IMR-90 (cell line): ENCODE measurements around the gene SBSN. TPM values are rescaled to one million over a fixed set of nuclear protein-coding genes. Genes with fewer than 3 reads are reported as not detected.

Experiments used
- ATAC-seq: fragments of 200-7000 bp; cut with Tn5 transposase; 2 replicates; pipeline ENCODE4 v1.9.1; 2020; ENCODE audit warnings: low read depth, mild to moderate bottlenecking, moderate library complexity
- BruUV-seq: library from RNA; stranded (reverse); fragments of 400-500 nt; replicated peaks from 2 replicates; lab custom pipeline; 2021; lab: Mats Ljungman, UMichigan
- CTCF ChIA-PET: fragments of 300-600 bp; formaldehyde crosslinking; extraction: SDS; loops from one replicate; lab custom pipeline; 2021; ENCODE audit warnings: antibody characterized with exemption; lab: Yijun Ruan, JAX
- POLR2A ChIA-PET: fragments of 300-600 bp; sonication (Branson Sonifier 250); formaldehyde crosslinking; loops from one replicate; lab custom pipeline; 2022; ENCODE audit warnings: antibody characterized with exemption; ENCODE audit not compliant: unreplicated experiment; lab: Charles Lee
- DNase-seq: peaks from one replicate; pipeline ENCODE4 v3.0.0; 2013
- H2AFZ ChIP-seq: replicated peaks from 2 replicates; pipeline ENCODE3; 2013; ENCODE audit warnings: low read length, mild to moderate bottlenecking; ENCODE audit not compliant: poor library complexity
- H2AK5ac ChIP-seq: 2 replicates; pipeline ENCODE4 v1.6.1; 2013; ENCODE audit warnings: low read depth, low read length, inconsistent platforms
- H2AK9ac ChIP-seq: replicated peaks from 2 replicates; pipeline ENCODE3; 2013; ENCODE audit warnings: mild to moderate bottlenecking, low read depth, low read length, moderate library complexity; ENCODE audit not compliant: poor library complexity
- H2BK120ac ChIP-seq: 2 replicates; pipeline ENCODE4 v1.6.1; 2013; ENCODE audit warnings: low read depth, low read length, inconsistent platforms
- H2BK15ac ChIP-seq: 3 replicates; pipeline ENCODE4 v1.6.1; 2013; ENCODE audit warnings: low read depth, low read length, inconsistent platforms
- H2BK20ac ChIP-seq: 2 replicates; pipeline ENCODE4 v1.6.1; 2013; ENCODE audit warnings: low read depth, mild to moderate bottlenecking, inconsistent platforms, low read length, moderate library complexity
- H2BK5ac ChIP-seq: 2 replicates; pipeline ENCODE4 v1.6.1; 2013; ENCODE audit warnings: mild to moderate bottlenecking, low read depth, low read length, inconsistent platforms; ENCODE audit not compliant: poor library complexity, severe bottlenecking
- H3K14ac ChIP-seq: replicated peaks from 2 replicates; pipeline ENCODE4 v1.6.1; 2013; ENCODE audit warnings: low read depth, low read length, inconsistent platforms
- H3K18ac ChIP-seq: 2 replicates; pipeline ENCODE4 v1.6.1; 2013; ENCODE audit warnings: low read depth, low read length, control low read depth
- H3K23ac ChIP-seq: 2 replicates; pipeline ENCODE4 v1.6.1; 2013; ENCODE audit warnings: low read depth, low read length, inconsistent platforms
- H3K27ac ChIP-seq: 2 replicates; pipeline ENCODE4 v1.5.1; 2013; ENCODE audit warnings: mild to moderate bottlenecking, control low read depth, low read length; ENCODE audit not compliant: insufficient read depth
- H3K27me3 ChIP-seq: 2 replicates; pipeline ENCODE4 v1.6.1; 2013; ENCODE audit warnings: low read length; ENCODE audit not compliant: control insufficient read depth, insufficient read depth
- H3K36me3 ChIP-seq: 2 replicates; pipeline ENCODE4 v1.6.1; 2013; ENCODE audit warnings: low read length, mixed read lengths; ENCODE audit not compliant: control insufficient read depth, insufficient read depth
- H3K4ac ChIP-seq: 2 replicates; pipeline ENCODE4 v1.6.1; 2013; ENCODE audit warnings: low read depth, low read length, inconsistent platforms
- H3K4me1 ChIP-seq: 2 replicates; pipeline ENCODE4 v1.6.1; 2013; ENCODE audit warnings: low read length, mixed read lengths; ENCODE audit not compliant: control insufficient read depth, insufficient read depth
- H3K4me2 ChIP-seq: 2 replicates; pipeline ENCODE4 v1.6.1; 2013; ENCODE audit warnings: low read depth, mild to moderate bottlenecking, control low read depth, low read length, moderate library complexity
- H3K4me3 ChIP-seq: 2 replicates; pipeline ENCODE4 v1.5.1; 2013; ENCODE audit warnings: low read depth, mild to moderate bottlenecking, control low read depth, low read length, moderate library complexity; ENCODE audit not compliant: insufficient read depth
- H3K56ac ChIP-seq: 2 replicates; pipeline ENCODE4 v1.6.1; 2013; ENCODE audit warnings: low read length, inconsistent platforms; ENCODE audit not compliant: insufficient read depth; ENCODE audit errors: extremely low read depth
- H3K79me1 ChIP-seq, 2 experiments: 2 replicates each; pipeline ENCODE4 v1.6.1; 2013; ENCODE audit warnings: low read length in 2 of 2, inconsistent platforms in 1 of 2, low read depth in 1 of 2
- H3K9ac ChIP-seq: 2 replicates; pipeline ENCODE4 v1.6.1; 2013; ENCODE audit warnings: low read depth, low read length, control low read depth
- H3K9me1 ChIP-seq: 2 replicates; pipeline ENCODE4 v1.6.1; 2013; ENCODE audit warnings: low read length, inconsistent platforms; ENCODE audit not compliant: insufficient read depth
- H3K9me3 ChIP-seq: 2 replicates; pipeline ENCODE4 v1.6.1; 2013; ENCODE audit warnings: low read length; ENCODE audit not compliant: control insufficient read depth, insufficient read depth
- H4K20me1 ChIP-seq: 2 replicates; pipeline ENCODE4 v1.6.1; 2013; ENCODE audit warnings: low read length, inconsistent platforms; ENCODE audit not compliant: insufficient read depth
- H4K5ac ChIP-seq: 2 replicates; pipeline ENCODE4 v1.6.1; 2013; ENCODE audit warnings: mild to moderate bottlenecking, low read depth, low read length, control low read depth
- H4K8ac ChIP-seq, 2 experiments: 2 replicates each; pipeline ENCODE4 v1.6.1; 2013; ENCODE audit warnings: low read depth in 2 of 2, low read length in 2 of 2, control low read depth in 1 of 2, inconsistent platforms in 1 of 2
- H4K91ac ChIP-seq: 2 replicates; pipeline ENCODE4 v1.6.1; 2013; ENCODE audit warnings: low read depth, low read length, inconsistent platforms; ENCODE audit not compliant: insufficient read depth
- CEBPB ChIP-seq: IDR thresholded peaks from 2 replicates; pipeline ENCODE4 v1.6.1; 2012; ENCODE audit warnings: low read depth, low read length, improper control_type of control experiment
- CHD1 ChIP-seq: IDR thresholded peaks from 2 replicates; pipeline ENCODE4 v1.6.1; 2012; ENCODE audit warnings: low read depth, low read length, improper control_type of control experiment
- CTCF ChIP-seq: conservative IDR thresholded peaks from 2 replicates; pipeline ENCODE4 v1.5.1; 2012; ENCODE audit warnings: mild to moderate bottlenecking, low read depth, low read length, improper control_type of control experiment
- FOS ChIP-seq: fragments of 150-350 bp; IDR thresholded peaks from 2 replicates; pipeline ENCODE4 v1.6.1; 2016; ENCODE audit warnings: low read depth, low read length
- MAFK ChIP-seq: IDR thresholded peaks from 2 replicates; pipeline ENCODE4 v1.6.1; 2012; ENCODE audit warnings: low read depth, low read length, improper control_type of control experiment
- MXI1 ChIP-seq: IDR thresholded peaks from 2 replicates; pipeline ENCODE4 v1.6.1; 2012; ENCODE audit warnings: low read depth, mild to moderate bottlenecking, low read length, moderate library complexity, borderline replicate concordance
- POLR2A ChIP-seq: IDR thresholded peaks from 2 replicates; pipeline ENCODE4 v1.6.1; 2012; ENCODE audit warnings: mild to moderate bottlenecking, low read depth, low read length
- RAD21 ChIP-seq: IDR thresholded peaks from 2 replicates; pipeline ENCODE4 v1.6.1; 2012; ENCODE audit warnings: low read length, improper control_type of control experiment
- RCOR1 ChIP-seq: IDR thresholded peaks from 2 replicates; pipeline ENCODE4 v1.6.1; 2012; ENCODE audit warnings: mild to moderate bottlenecking, low read length, improper control_type of control experiment; ENCODE audit not compliant: insufficient replicate concordance
- RFX5 ChIP-seq: IDR thresholded peaks from 2 replicates; pipeline ENCODE4 v1.8.0; 2012; ENCODE audit warnings: low read depth, mild to moderate bottlenecking, low read length, moderate library complexity
- SMC3 ChIP-seq: fragments of 150-350 bp; IDR thresholded peaks from 2 replicates; pipeline ENCODE4 v1.6.1; 2016; ENCODE audit warnings: low read depth, mild to moderate bottlenecking, antibody characterized with exemption, low read length, moderate library complexity
- WGBS, 2 experiments: methylation state at CpG; one replicate each; pipeline versions ENCODE4 v1.1.5 to v1.1.7; 2013; ENCODE audit warnings: missing lambda C conversion rate in 2 of 2; ENCODE audit not compliant: insufficient read length in 1 of 2; ENCODE audit errors: extremely low coverage in 2 of 2; 5-methylcytosine and 5-hydroxymethylcytosine counted together
- dilution Hi-C: fragments of 300-500 bp; cut with HindIII; formaldehyde crosslinking; loops from one replicate; pipeline ENCODE4 v1.14.3; 2018; ENCODE audit warnings: low sequenced_read_pairs; ENCODE audit not compliant: unreplicated experiment
- in situ Hi-C: fragments of 300-500 bp; cut with MboI; formaldehyde crosslinking; loops from 3 replicates; pipeline ENCODE4 v1.14.3; 2019; ENCODE audit warnings: low sequenced_read_pairs, inconsistent platforms, mixed read lengths
- intact Hi-C: fragments of 100-400 bp; cut with micrococcal nuclease; formaldehyde crosslinking; loops from 2 replicates; pipeline ENCODE4 v1.10.0; 2022
- polyA plus RNA-seq, 3 experiments: library from polyadenylated mRNA; depleted of rRNA; stranded (reverse); fragments of >200 nt; gene quantifications; 2 replicates each; pipeline ENCODE4 v1.2.3, GENCODE V29; 2012; ENCODE audit warnings: low replicate concordance in 1 of 3
- total RNA-seq: library from RNA; depleted of rRNA; stranded (reverse); fragments of >200 nt; gene quantifications from 2 replicates; pipeline ENCODE4 v1.2.3, GENCODE V29; 2012
- TF ChIP-seq, protein P1 (sequence below): fragments of 150-350 bp; IDR thresholded peaks from 2 replicates; pipeline ENCODE4 v1.6.1; 2017; ENCODE audit warnings: mild to moderate bottlenecking, antibody characterized with exemption, low read length, low read depth
- TF ChIP-seq, protein P2 (sequence below): fragments of 150-350 bp; IDR thresholded peaks from 2 replicates; pipeline ENCODE4 v1.6.1; 2016; ENCODE audit warnings: low read depth, mild to moderate bottlenecking, low read length, moderate library complexity, borderline replicate concordance

SBSN gene
- total and polyA plus RNA-seq, 2 of the 4 experiments (the other 2 are of a cell fraction) = 0.72 to 6.4 TPM

DNA sequence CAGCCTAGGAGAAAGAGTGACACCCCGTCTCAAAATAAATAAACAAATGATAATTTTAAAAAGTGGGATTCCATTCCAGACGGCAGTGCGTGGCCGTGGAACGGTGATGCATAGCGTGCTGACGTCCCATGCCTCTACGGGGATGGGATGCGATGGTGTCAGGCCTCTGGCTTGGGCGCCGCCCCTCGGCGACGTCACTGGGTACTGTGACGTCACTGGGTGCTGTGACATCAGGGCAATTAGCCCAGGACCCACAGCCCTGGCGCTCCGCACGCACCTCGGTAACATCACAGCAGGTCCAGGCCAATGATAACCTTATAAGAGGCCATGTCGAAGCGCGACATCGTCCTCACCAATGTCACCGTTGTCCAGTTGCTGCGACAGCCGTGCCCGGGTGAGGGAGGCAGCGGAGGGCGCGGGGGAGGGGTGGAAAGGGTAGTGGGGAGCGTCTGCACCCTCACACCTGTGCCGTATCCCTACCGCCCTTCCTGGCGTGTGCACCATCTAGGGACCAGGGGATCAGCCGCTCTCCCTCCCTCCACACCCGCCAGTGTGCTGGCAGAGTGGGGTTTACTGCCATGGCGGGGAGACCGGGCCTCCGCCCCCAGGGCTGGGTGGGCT lies 5.2 kb upstream of the SBSN start, which contains the start of gene GAPDHS:
TSS of gene GAPDHS (plus strand) at position 256 of the 621 bp plus-strand sequence. CDS start at position 328, 72 bp downstream.
- TF ChIP-seq RAD21 = no peak
- no peak for TF ChIP-seq SMC3
- TF ChIP-seq, protein P1, sequence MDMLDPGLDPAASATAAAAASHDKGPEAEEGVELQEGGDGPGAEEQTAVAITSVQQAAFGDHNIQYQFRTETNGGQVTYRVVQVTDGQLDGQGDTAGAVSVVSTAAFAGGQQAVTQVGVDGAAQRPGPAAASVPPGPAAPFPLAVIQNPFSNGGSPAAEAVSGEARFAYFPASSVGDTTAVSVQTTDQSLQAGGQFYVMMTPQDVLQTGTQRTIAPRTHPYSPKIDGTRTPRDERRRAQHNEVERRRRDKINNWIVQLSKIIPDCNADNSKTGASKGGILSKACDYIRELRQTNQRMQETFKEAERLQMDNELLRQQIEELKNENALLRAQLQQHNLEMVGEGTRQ = no peak
- TF ChIP-seq, protein P2, sequence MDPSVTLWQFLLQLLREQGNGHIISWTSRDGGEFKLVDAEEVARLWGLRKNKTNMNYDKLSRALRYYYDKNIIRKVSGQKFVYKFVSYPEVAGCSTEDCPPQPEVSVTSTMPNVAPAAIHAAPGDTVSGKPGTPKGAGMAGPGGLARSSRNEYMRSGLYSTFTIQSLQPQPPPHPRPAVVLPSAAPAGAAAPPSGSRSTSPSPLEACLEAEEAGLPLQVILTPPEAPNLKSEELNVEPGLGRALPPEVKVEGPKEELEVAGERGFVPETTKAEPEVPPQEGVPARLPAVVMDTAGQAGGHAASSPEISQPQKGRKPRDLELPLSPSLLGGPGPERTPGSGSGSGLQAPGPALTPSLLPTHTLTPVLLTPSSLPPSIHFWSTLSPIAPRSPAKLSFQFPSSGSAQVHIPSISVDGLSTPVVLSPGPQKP = no peak
- TF ChIP-seq MAFK = no peak
- TF ChIP-seq POLR2A = no peak
- TF ChIP-seq CHD1 = no peak
- no peak for TF ChIP-seq MXI1
- TF ChIP-seq CTCF = no peak
- no peak for TF ChIP-seq RFX5
- TF ChIP-seq RCOR1 = no peak
- no peak for TF ChIP-seq FOS
- TF ChIP-seq CEBPB = no peak
- peak within 1 kb of the TSS; percentile 78 for H3K4me2 ChIP-seq
- no peak within 1 kb of the TSS for H3K18ac ChIP-seq
- no TSS peak for BruUV-seq
- H2BK5ac ChIP-seq = no peak within 1 kb of the TSS
- no peak within 1 kb of the TSS for H2BK20ac ChIP-seq
- H3K4ac ChIP-seq = peak within 1 kb of the TSS; percentile 45; the same call in 1 of the 2 replicates
- dilution Hi-C loops = no loop called here
- H3K14ac ChIP-seq = 0 out of 2 replicates have a peak within 1 kb of the TSS, but pooled peaks have one; percentile 14
- H3K27ac ChIP-seq = no peak within 1 kb of the TSS
- no peaks in the 10 kb centered on the region for H3K36me3 ChIP-seq
- H2BK15ac ChIP-seq = no peak within 1 kb of the TSS
- peaks cover 8% of the 10 kb centered on the region; the same call in 1 of the 2 replicates for H3K27me3 ChIP-seq
- CTCF ChIA-PET = no interaction called here
- ATAC-seq (no peak; the same call in 1 of the 2 replicates), DNase-seq (peak; percentile 43)
- peak within 1 kb of the TSS; percentile 51; the same call in 1 of the 2 replicates for H3K23ac ChIP-seq
- no peak within 1 kb of the TSS for H2BK120ac ChIP-seq
- peaks cover 10% of the 10 kb centered on the region for H3K9me1 ChIP-seq
- no peaks in the 10 kb centered on the region for H3K79me1 ChIP-seq
- intact Hi-C loops = no loop called here
- POLR2A ChIA-PET = no interaction called here
- in situ Hi-C loops = no loop called here
- no peak within 1 kb of the TSS for H4K5ac ChIP-seq
- H2AFZ ChIP-seq = peak within 1 kb of the TSS; percentile 86
- peaks cover 9% of the 10 kb centered on the region for H3K4me1 ChIP-seq
- no peaks in the 10 kb centered on the region for H3K9me3 ChIP-seq
- no peaks in the 10 kb centered on the region for H4K20me1 ChIP-seq
- peak within 1 kb of the TSS; percentile 21; the same call in 1 of the 2 replicates for H2AK5ac ChIP-seq
- H4K91ac ChIP-seq = no peak within 1 kb of the TSS
- WGBS, 2 experiments = 42% methylated on average over 13 of the region's 39 CpGs; no CpG with 5 or more reads in 1 of the 2 experiments
- no peak within 1 kb of the TSS for H3K56ac ChIP-seq
- no peak within 1 kb of the TSS for H3K4me3 ChIP-seq
- H3K9ac ChIP-seq = no peak within 1 kb of the TSS
- peak within 1 kb of the TSS; percentile 92 for H2AK9ac ChIP-seq
- peak within 1 kb of the TSS in 1 of 2 experiments; percentile 41; a peak in 1 of 4 replicates for H4K8ac ChIP-seq
